BE2C (cell line): Measurements from ENCODE around the gene EFEMP1.

Source experiments
- DNase-seq: peaks from one replicate; pipeline ENCODE4 v3.0.0-alpha.2; 2020
- H3K27me3 ChIP-seq: fragments of 250-450 bp; sonication (Bioruptor Pico); 2 replicates; pipeline ENCODE4 v1.5.1; 2020; ENCODE audit warnings: mild to moderate bottlenecking
- H3K36me3 ChIP-seq: fragments of 250-450 bp; sonication (Bioruptor Pico); 2 replicates; pipeline ENCODE4 v1.5.1; 2020; ENCODE audit warnings: mild to moderate bottlenecking
- H3K4me1 ChIP-seq: fragments of 250-450 bp; sonication (Bioruptor Pico); 2 replicates; pipeline ENCODE4 v1.5.1; 2020
- H3K4me3 ChIP-seq: 2 replicates; pipeline ENCODE4 v1.5.1; 2011; ENCODE audit warnings: low read depth, low read length
- H3K9me3 ChIP-seq: fragments of 250-450 bp; sonication (Bioruptor Pico); 2 replicates; pipeline ENCODE4 v1.5.1; 2020
- TF ChIP-seq, protein P1 (sequence below): IDR thresholded peaks from 2 replicates; pipeline ENCODE4 v1.5.1; 2012; ENCODE audit warnings: mild to moderate bottlenecking, low read depth, low read length

Gene EFEMP1

DNA sequence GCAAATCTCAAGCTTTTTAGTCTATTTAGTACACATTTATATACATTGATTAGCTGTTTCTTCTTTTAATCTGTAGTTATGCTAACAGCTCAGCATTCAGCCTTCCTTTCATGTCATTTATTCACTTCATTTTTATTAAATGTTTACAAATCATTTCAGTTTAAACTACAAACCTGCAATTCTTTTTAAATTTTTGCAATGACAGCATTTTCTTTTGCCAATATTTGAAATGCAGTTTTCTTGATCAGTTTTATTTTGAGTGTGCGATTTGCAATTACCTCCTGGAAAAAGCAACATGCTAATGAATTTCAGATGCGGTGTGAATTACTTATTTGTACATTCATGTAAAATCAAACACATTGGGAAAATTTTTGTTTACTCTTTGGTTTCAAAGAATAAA is 13.5 kb downstream of the EFEMP1 start:
- DNase-seq, result no peak
- H3K27me3 ChIP-seq, result peaks cover 10% of the 10 kb centered on the region; the same call in 1 of the 2 replicates
- TF ChIP-seq, protein P1, sequence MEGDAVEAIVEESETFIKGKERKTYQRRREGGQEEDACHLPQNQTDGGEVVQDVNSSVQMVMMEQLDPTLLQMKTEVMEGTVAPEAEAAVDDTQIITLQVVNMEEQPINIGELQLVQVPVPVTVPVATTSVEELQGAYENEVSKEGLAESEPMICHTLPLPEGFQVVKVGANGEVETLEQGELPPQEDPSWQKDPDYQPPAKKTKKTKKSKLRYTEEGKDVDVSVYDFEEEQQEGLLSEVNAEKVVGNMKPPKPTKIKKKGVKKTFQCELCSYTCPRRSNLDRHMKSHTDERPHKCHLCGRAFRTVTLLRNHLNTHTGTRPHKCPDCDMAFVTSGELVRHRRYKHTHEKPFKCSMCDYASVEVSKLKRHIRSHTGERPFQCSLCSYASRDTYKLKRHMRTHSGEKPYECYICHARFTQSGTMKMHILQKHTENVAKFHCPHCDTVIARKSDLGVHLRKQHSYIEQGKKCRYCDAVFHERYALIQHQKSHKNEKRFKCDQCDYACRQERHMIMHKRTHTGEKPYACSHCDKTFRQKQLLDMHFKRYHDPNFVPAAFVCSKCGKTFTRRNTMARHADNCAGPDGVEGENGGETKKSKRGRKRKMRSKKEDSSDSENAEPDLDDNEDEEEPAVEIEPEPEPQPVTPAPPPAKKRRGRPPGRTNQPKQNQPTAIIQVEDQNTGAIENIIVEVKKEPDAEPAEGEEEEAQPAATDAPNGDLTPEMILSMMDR, result no peak
- H3K4me1 ChIP-seq, result no peaks in the 10 kb centered on the region
- H3K9me3 ChIP-seq, result no peaks in the 10 kb centered on the region
- no peak overlapping the region for H3K4me3 ChIP-seq
- no peaks in the 10 kb centered on the region for H3K36me3 ChIP-seq

DNA sequence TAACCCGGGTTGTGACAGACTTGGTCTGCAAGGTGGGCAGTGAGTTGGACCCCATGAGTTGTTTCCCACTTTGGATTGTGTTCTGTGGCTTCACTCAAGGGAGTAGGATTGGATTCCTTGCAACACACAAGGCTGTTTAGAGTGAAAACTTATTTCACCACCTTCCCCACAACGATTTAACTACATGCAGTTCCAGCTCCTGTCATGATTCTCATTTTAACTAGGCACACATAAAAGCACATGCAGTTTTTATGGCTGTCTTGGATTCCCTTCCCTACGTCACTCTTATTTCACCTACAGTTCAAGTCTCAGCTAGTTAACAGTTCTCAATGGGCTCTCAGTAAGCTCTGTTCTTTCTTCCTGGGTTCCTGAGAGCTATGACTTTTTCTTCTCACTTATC is 15.9 kb downstream of the EFEMP1 start:
- no peak overlapping the region for H3K4me3 ChIP-seq
- DNase-seq, result no peak
- peaks cover 10% of the 10 kb centered on the region; the same call in 1 of the 2 replicates for H3K27me3 ChIP-seq
- H3K9me3 ChIP-seq, result no peaks in the 10 kb centered on the region
- TF ChIP-seq, protein P1, result no peak
- H3K36me3 ChIP-seq, result no peaks in the 10 kb centered on the region
- no peaks in the 10 kb centered on the region for H3K4me1 ChIP-seq

DNA sequence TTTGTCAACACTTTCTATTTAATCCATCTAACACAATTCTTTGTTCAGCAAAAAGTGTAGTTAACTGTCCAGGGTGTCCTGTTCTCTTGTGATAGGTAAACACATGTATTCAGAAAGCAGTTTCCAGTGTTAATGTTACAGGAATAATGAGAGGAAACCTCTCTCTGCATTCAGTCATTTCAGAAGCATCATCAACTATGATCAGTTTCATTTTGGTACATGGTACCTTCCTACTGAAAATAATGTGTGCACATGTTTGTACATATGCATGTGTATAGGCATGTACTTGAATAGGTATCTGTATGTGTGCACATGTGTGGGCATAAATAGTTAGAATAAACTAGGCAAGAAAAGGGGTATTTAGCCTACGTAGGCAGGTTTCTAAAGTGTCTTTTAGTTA is 16.6 kb downstream of the EFEMP1 start:
- Histone ChIP-seq H3K27me3 (peaks cover 10% of the 10 kb centered on the region; the same call in 1 of the 2 replicates), H3K36me3 (no peaks in the 10 kb centered on the region), H3K4me3 (no peak overlapping the region), H3K9me3 (no peaks in the 10 kb centered on the region), H3K4me1 (no peaks in the 10 kb centered on the region)
- TF ChIP-seq, protein P1, result no peak
- no peak for DNase-seq

DNA sequence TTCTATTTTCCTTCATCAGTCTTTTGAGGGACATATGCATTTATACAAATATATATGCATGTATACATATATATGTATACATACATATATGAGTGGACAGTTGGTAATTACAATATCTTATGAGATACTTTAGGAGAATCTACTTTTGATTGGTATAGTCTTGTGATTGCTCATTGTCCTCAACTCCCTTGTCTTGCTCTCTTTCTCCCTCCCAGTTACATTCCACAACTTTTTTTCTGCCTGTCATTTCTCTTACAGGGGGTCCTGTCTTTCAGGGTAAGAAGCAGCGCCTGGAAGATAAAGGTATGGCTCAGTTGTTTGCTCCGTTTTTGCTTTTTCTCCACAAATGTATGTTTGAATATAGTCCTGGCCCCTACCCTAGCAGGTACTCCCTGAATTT is 19.9 kb downstream of the EFEMP1 start:
- TF ChIP-seq, protein P1, result no peak
- no peaks in the 10 kb centered on the region for H3K36me3 ChIP-seq
- H3K27me3 ChIP-seq, result no peaks in the 10 kb centered on the region
- H3K4me3 ChIP-seq, result no peak overlapping the region
- no peak for DNase-seq
- no peaks in the 10 kb centered on the region for H3K4me1 ChIP-seq
- no peaks in the 10 kb centered on the region for H3K9me3 ChIP-seq

DNA sequence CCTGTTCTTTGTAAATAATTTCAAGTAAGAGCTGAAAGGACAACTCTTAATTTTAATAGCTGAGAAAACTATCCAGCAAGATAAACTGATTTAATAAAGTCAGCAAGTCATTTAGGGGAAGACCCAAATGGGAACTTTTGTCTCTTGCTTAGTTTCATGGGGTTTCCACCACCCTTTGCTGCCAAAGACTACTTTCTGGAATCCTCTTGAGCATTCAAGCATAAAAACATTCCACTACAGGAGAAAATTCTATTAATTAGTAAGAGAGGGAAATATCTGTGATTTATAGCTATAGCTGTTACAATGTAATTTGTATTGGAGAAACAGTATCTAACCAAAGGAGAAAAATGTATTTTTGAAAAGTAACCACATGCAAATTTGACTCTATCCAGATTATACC is 20.6 kb downstream of the EFEMP1 start:
- Histone ChIP-seq H3K4me1 (no peaks in the 10 kb centered on the region), H3K27me3 (no peaks in the 10 kb centered on the region), H3K4me3 (no peak overlapping the region), H3K36me3 (no peaks in the 10 kb centered on the region), H3K9me3 (no peaks in the 10 kb centered on the region)
- TF ChIP-seq, protein P1, result no peak
- no peak for DNase-seq

DNA sequence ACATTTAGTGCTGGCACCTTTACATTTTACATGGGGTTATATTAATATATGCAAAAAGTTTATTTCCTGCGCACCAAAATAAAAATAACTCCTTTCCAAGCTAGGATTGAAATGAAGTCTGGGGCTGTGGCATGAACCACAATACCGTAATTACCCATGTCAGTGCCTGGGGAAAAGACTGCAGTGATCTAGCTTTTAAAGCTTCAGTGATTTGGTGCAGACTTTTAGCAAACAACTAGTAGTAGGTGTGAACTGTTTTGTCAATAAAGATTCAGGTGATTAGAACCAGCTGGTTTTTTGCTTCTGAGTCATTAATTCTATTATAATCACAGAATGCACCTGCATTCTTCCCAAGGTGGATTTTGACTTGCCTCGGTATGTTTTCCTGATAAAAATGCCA is 21.2 kb downstream of the EFEMP1 start:
- no peak for DNase-seq

More for the DNA sequence above, 21.2 kb downstream of the EFEMP1 start:
- Histone ChIP-seq H3K4me1 (no peaks in the 10 kb centered on the region), H3K36me3 (no peaks in the 10 kb centered on the region), H3K4me3 (no peak overlapping the region), H3K27me3 (no peaks in the 10 kb centered on the region), H3K9me3 (no peaks in the 10 kb centered on the region)
- TF ChIP-seq, protein P1, result no peak
